Fibroblast of skin of left quadriceps (primary cell): ENCODE data around the gene ZDHHC17.

Experiments
- DNase-seq, 2 experiments: peaks; one replicate each; pipeline ENCODE4 v3.0.0-alpha.2; 2013; ENCODE audit warnings: low read depth in 2 of 2

Gene ZDHHC17

DNA sequence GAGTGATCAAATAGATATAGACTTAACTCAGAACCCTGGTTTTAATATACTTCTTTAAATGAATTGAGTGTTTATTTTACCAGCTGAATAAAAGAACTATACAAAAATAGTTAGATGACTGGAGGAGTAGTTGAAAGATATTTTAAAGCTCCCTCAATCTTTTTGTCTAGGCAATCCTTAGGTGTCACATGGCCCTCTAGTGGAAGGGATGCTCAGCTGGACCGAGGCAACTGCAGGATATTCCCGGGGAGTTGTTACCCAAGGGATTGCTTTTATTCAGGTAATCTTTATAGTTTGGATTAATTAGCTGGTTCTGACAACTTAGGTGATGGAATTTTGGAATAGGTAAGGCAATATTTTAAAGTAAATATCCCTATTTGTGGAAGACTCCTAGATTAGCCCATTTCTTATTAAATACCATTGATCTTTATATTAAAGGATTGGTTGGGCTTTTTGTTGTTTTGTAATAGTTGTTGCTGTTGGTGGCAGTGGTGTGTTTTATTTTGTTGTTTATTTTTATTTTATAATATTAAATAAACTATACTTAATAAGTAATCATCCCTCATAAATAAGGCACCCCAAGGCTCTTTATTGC, 57.1 kb downstream of the ZDHHC17 start:
- DNase-seq = peak; percentile 10

DNA sequence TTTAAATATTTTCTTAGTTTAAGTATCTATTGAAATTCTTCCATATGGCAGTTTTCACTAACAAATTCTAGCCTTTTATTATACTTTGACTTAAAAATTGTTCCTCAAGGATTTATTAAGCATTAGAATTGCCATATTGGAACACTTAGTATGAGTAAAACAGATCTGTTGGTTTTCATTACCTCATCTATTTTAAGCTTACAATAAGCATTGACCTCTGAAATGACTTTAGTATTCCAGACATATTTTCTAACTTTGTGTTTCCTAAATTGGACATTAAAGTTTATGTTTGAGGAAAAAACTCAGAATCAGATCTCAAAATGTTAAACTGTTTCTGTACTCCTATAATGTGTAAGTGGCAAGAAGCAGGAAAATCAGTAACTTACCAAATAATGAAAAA, 66.5 kb downstream of the ZDHHC17 start:
- DNase-seq = peak; percentile 6 to 7

DNA sequence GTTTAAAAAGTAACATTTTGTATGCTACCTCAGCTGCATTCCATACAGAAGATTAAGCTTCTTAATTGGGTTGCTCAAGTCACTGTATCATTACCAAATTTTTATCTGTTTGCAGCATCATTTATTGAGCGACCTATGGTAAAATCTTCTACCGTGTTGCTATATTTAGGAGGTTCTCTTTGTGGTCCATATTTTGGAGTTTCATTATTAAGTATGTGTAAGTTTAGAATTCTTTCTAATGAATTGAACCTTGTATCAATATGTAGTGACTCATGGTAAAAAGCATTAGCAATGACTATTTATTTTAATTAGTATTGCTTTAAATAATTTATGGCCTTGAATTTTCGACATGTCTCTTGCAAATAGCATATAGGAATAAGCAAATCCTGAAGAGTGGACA, 72.7 kb downstream of the ZDHHC17 start:
- no peak for DNase-seq

DNA sequence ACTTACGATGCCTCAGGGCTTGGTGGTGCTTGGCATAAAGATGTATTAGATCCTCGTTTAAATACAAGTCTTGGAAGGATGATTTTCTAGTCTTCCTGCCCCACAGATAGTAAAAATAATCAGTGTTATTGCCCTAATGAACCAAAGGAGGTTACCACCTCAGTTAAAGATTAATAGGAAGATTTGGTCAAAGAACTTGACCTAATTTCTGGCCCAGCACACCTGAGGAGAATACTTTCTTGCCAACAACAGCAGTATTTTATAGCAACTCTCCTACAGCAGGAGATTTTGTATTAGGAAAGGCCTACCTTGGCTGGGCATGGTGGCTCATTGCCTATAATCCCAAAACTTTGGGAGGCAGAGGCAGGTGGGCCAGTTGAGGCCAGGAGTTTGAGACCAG, 83.3 kb downstream of the ZDHHC17 start:
- DNase-seq = no peak

DNA sequence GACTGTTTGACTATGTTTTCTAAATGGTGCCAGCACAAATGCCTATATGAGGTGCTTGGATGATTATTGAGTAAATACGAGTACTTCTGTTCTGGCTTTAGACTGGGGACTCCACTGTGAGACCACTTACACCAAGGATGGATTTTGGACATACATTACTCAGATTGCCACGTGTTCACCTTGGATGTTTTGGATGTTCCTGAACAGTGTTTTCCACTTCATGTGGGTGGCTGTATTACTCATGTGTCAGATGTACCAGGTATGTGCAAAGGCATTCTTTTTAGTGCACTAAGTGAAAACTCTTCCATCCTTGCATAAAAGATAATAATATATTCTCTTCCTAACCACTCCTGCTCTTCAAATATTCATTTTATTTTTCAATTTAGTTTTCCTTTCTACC, 84.2 kb downstream of the ZDHHC17 start:
- DNase-seq = no peak

DNA sequence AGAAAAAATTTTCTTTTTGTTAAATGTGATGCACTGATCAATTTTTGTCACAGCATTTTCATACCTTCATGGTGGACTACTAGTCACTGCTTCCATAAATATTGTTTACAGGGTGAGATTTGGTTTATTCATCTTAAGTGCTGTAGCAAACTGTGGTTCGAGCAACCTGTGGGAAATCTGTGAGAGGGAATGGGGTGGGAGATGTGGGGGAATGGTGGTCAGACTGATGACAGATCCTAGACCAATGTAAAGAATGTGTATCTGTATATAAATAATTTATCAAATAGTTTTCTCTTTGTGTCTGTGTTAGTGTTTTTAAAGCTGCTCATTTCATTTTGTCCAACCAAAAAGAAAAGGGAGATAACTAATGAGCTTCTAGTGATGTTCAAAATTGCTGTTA, 88.2 kb downstream of the ZDHHC17 start:
- DNase-seq = no peak

DNA sequence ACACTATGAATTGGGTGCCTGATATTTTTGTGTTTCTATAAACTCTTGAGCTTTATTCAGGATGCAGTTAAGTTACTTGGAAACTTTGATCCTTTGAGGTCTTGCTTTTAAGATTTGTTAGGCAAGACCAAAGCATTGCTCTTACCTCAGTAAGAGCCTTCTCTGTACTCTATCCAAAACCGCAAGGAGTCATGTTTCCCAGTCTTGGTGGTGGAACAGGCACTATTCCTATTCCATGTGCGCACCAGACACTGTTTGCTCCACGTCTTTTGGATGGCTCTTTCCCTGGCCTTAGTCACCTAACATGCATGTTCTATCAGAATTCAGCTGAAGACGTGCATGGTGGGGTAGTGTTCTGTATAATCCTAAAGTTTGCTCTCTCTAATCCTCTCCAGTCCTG, 91.4 kb downstream of the ZDHHC17 start:
- no peak for DNase-seq

DNA sequence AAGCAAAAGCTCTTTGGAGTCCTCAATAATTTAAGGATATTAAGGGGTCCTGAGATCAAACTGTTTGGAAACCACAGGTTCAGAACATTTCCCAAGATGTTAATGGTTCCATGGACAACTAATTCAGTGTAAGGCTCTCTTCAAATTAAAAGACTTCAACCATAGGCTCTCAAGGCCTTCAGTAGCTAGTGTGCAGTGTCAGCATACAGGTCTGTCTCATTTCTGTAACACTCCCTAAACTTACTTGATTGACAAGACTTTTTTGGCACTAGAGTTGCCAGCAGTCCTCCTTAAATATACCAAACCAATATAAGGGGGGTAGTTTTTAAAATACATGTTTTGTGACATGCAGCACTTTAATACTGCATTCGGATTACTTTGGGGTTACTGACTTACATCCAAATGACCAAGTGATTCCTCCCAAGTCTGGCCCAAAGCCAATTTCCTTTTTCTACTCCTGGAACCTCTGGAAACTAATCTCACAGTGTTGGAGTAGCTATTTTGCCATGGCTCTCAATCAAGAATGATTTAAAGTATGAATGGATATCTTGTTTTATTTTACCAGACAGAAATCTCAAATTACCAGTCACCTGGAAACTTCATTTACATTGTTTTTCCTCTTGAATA, 92.2 kb downstream of the ZDHHC17 start:
- no peak for DNase-seq

DNA sequence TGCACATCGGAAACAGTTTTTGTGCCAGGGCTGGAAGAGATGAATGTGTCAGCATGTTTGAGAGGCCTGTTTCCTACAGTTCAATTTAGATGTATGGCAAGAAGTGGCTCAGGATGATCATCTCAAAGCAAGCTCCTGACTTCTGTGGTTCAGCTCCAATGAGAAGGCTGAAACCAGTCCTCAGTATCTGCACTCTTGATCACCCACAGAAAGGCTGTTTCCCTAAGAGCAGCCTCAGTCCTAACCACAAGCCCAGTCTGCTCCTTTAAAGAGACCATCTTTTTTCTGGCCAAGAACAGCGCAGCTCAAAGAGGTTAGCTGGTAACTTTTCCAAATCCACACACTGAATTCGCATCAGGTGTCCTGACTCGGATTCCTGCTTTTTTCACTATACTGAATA, 95.7 kb downstream of the ZDHHC17 start:
- DNase-seq = no peak

DNA sequence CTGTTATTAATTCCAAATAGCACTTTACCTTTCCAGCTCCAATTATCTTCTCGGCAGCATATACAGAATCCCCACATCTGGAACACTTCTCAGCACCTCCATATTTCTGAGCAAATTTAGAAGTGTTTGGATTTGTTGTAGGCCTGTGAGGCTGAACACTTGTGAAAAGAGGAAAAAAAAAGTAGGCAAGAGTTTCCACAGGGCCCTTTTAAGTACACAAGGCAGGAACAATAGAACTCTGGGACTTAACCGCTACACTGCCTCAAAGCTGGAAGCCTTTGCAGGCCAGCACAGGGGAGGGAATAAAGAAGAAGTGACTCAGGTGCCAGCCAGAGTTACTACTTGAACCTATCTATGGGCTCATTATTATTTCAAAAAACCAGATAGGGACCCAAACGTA, 96.3 kb downstream of the ZDHHC17 start:
- no peak for DNase-seq

DNA sequence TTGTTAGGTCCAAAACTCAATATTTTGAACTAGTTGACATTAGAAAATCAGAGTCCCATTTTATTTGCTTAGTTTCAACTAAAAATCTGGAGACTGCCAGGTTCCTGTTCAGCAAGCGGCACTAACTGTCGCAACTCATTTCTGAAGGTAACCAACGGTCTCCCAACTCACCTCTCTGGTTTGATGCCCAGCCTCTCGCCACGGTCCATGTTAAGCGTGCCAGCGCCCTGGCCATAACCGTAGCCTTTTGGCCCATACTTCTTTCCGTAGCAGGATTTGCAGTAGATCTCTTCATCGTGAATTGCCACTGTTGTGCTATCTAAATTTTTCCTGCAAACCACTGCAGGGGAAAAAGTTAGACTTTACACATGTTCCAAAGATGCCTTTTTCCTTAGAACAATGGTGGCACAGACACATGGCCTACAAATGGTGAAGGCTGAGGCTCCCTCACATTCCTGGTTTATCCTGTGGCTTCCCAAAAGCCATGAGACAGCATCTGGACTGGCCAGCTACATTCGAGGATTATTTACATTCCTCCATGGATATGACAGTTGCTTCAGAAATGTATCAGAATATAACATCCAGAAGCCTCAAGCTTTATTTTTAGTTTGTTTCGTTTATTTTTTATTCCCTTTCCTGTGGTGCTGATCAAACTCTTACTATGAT, 99.2 kb downstream of the ZDHHC17 start:
- peak; percentile 94 to 95 for DNase-seq

DNA sequence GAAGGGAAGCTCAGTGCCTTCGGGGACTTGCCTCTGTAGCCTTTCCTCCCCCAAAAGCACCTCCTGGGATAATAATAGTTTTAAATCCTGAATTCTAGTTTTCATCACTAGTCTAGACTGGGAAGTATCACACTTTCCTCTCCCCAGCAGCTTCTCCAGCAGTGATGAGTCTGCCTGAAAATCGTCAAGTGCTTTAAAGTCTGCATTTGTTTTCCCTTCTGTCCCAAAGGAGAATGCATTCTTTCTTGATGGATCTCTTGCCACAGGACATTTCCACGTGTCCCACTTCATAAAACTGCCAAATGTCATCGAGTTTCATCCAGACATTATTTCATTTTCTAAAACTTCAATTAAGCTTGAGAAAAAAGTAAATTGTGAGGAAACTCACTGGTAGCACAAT, 99.9 kb downstream of the ZDHHC17 start:
- DNase-seq = peak; percentile 78 to 79

DNA sequence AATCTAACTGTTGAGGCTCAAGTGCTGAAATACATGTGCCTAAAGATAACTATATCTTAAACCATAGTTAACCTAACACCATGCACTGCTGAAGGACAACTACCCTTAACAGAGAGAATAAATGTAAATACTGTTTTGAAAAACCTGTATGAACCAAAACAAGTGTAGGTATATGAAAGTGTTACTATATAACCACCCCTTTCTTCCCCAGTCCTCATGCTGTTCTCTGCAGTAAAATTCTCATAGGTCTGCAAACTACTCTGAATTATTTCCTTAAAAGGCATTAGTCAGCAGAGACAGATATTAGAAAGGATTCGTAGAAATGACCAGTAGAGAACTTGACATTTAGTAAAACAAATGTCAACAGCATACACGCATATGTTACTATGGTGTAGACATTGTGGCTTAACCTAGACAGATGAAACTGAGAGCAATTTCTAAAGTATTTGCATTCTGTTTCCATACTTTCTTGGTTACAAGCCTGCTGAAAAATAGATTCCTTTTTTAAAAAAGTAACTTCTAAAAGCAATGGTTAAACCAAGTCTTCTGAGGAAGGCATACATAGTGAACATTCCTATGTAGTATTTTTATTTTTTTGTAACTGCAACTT, 101.0 kb downstream of the ZDHHC17 start:
- DNase-seq = no peak

DNA sequence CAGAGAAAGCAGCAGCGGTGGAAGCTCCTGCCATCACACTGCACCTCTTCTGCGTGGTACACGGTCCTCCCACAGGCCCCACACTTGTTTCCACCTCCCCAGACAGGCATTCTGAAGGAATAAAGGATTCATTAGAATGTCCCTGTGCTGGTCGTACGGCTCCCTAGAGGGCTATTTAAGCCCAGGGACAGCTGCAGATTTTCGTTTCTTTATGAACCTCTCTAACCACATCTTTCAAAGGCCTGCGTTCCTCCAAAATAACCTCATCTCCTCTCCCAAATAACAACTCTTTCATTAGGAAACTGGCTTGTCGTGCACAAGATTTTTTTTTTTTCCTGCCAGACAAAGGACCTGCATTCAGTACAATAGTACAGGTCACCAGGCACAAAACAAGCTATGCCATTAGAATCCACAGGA, 102.2 kb downstream of the ZDHHC17 start:
- no peak for DNase-seq

DNA sequence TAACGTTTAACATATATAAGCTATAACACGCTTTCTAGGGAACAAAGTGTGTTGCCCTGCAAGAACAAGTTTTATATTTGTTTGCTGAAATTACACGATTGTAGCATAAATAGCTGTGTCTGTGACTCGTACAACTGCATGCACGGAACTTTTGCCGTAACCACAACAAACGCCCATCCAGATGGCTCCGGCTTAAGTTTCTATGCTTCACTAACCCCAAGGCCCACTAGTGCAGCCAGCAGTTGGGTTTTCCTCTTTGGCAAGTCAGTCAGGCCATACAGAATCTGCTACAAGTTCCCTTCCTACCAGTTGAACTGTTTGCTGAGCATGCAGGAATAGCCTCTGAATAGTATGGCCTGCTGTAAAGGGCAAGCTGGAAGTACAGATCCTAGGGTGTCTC, 102.8 kb downstream of the ZDHHC17 start:
- DNase-seq = peak in 1 of 2 experiments; percentile 54

DNA sequence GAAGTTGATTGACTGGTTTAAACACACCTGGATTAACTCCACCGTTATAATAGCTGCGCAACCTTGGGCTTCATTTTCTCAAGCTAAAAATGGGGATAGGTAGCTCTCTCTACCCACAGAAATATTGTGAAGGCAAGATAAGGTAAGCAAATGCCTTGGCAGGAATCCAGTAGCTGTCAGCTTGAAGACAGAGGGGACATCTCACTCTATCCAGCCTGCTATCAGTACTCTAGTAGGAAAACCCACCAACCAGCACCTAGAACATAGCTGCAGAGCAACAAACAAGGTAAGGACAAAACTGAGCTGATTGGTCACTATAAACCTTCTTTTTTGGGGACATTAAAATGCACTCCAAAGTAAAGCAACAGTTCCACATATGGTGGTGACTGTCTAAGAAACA, 107.2 kb downstream of the ZDHHC17 start:
- DNase-seq = no peak

DNA sequence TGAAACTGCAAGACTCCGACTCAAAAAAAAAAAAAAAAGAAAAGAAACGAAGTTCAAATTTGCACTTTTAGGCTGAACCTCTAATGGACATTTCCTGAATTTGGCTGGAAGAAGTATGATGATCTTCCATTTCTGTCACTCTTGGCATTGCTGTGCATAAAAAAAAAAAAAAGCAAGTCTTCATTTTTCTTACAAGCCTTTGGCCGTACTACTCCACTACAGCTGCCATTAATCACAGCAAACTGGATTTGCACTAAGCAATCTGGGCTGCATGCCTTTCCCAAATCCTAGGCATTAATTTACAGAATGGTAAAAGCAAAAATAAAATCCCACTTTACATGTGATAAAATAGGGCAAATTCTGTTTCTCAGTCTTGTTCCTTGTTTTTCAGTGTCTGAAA, 107.8 kb downstream of the ZDHHC17 start:
- no peak for DNase-seq

DNA sequence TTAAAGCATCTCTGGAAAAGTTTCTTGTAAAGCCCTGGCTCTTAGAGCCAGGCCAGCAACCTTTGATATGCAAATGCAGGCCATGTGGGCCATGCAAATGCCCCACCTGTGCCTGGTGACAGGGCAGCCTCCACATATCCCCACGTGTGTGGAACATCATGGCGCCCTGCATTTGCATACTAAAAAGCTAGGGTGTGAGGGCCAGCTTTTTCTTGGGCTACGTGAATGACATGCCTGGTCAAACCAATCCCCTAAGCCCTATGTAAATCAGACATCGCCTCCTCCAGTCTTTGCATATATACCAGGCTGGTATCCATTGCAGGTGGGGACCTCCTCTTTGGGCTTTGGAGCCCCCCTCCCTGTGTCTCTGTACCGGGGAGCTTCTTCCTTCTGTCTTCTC, 108.5 kb downstream of the ZDHHC17 start:
- DNase-seq = no peak

DNA sequence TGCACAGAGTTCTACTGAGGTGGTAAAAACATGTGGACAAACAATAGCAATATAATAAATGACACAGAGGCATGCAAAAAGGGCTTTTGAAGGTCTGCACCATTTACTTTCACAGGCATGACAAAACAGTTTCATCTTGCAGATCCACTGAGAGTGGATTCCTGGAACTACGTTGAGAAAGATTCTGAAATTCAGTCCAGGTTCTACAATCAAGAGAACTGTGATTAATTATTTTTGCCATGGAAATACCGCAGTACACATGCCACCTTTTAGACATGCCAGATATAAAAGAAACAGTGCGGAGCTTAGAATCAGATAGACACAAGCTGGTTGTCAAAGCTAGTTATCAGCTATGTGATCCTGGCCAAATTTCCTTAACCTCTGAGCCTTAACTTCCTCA, 110.1 kb downstream of the ZDHHC17 start:
- no peak for DNase-seq

DNA sequence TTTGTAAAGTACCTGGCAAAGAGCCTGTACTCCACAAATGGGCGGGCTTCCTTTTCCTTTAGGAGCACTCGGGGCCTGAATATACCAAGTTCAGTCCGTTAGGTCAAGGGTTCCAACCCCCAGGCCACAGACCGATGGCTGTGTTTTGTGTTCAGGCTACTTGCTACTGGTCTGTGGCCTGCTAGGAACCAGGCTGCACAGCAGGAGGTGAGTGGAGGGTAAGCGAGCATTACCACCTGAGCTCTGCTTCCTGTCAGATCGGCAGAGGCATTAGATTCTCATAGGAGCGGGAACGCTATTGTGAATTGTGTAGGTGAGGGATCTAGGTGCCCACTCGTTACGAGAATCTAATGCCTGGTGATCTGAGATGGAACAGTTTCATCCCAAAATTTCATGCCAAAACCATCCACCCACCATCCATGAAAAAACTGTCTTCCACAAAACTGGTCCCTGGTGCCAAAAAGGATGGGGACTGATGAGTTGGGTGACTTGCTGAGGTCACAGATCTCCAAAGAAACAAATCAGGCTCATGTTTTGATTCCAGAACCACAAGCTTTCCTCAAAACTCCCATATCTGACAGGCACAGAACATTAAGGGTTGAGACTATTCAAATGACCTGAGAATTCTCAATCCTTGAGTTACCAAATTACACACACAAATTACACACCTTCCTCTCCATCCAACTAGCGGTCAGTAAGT, 110.7 kb downstream of the ZDHHC17 start:
- no peak for DNase-seq

DNA sequence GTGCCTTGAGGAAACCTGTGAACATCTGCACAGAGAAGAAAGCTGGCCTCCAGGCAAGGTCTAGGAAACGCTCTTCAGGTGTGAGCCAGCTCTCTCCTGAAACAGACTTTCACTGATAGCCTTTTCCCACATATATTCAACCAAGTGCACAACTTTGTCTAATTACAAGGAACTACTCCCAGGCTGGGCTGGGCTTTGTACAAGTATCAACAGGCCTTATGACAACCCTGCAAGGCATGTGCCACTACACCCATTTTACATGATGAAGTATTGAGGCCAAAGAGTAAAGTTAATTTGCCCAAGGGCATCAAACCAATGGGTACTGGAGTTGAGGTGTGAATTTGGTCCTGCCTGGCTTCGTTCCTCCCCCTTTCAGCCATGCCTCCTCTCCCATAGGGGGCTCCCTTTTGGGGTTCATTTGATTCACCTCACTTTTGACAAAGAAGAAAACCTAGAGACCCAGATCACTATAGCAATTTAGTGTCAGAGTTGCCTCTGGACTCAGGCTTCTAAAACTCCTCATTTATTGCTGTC, 112.8 kb downstream of the ZDHHC17 start:
- no peak for DNase-seq
